GM23338 (cell line): ENCODE measurements around the gene UBL5. TPM values are rescaled to one million over a fixed set of nuclear protein-coding genes. Genes with fewer than 3 reads are reported as not detected.

Experiments used
- ATAC-seq: fragments of 200-7000 bp; cut with Tn5 transposase; 3 replicates; pipeline ENCODE4 v1.9.1; 2020
- DNase-seq: peaks from one replicate; pipeline ENCODE4 v3.0.0-alpha.2; 2015; ENCODE audit warnings: low spot score
- H2AFZ ChIP-seq: fragments of 200-600 bp; sonication (generic); 2 replicates; pipeline ENCODE4 v1.8.0; 2016; ENCODE audit warnings: antibody characterized with exemption, mild to moderate bottlenecking, moderate library complexity
- H3F3A ChIP-seq: fragments of 200-600 bp; sonication (generic); replicated peaks from 2 replicates; pipeline ENCODE4 v1.8.0; 2017; ENCODE audit warnings: antibody characterized with exemption, mixed run types, low read depth
- H3K27ac ChIP-seq: fragments of 200-600 bp; sonication (generic); 2 replicates; pipeline ENCODE4 v1.6.1; 2016; ENCODE audit warnings: low read depth
- H3K27me3 ChIP-seq: fragments of 200-600 bp; sonication (generic); 2 replicates; pipeline ENCODE4 v1.8.0; 2016; ENCODE audit warnings: mild to moderate bottlenecking, mixed run types, moderate library complexity; ENCODE audit not compliant: insufficient read depth
- H3K36me3 ChIP-seq: fragments of 200-600 bp; sonication (generic); 2 replicates; pipeline ENCODE4 v1.8.0; 2016; ENCODE audit warnings: mild to moderate bottlenecking; ENCODE audit not compliant: insufficient read depth
- H3K4me1 ChIP-seq: fragments of 200-600 bp; sonication (generic); 2 replicates; pipeline ENCODE4 v1.8.0; 2016; ENCODE audit warnings: mild to moderate bottlenecking, moderate library complexity; ENCODE audit not compliant: insufficient read depth
- H3K4me2 ChIP-seq: fragments of 200-600 bp; sonication (generic); 2 replicates; pipeline ENCODE4 v1.7.1; 2017; ENCODE audit warnings: mixed run types
- H3K4me3 ChIP-seq: fragments of 200-600 bp; sonication (generic); 2 replicates; pipeline ENCODE4 v1.6.1; 2016; ENCODE audit warnings: mixed run types
- H3K79me2 ChIP-seq: fragments of 200-600 bp; sonication (generic); replicated peaks from 2 replicates; pipeline ENCODE4 v1.8.0; 2017; ENCODE audit warnings: mild to moderate bottlenecking; ENCODE audit not compliant: insufficient read depth
- H3K9me2 ChIP-seq: fragments of 200-600 bp; sonication (generic); 2 replicates; pipeline ENCODE4 v1.8.0; 2017; ENCODE audit not compliant: insufficient read depth
- H4K20me1 ChIP-seq: fragments of 200-600 bp; sonication (generic); replicated peaks from 2 replicates; pipeline ENCODE4 v1.8.0; 2017; ENCODE audit warnings: mild to moderate bottlenecking; ENCODE audit not compliant: insufficient read depth
- H3K27ac Mint-ChIP-seq: 2 replicates; pipeline ENCODE4 v1.8.0; 2020; ENCODE audit warnings: inconsistent platforms, mild to moderate bottlenecking, moderate library complexity, mixed read lengths
- H3K27me3 Mint-ChIP-seq: 3 replicates; pipeline ENCODE4 v1.8.0; 2022; ENCODE audit warnings: low read depth, mild to moderate bottlenecking, moderate library complexity, mixed read lengths, inconsistent platforms; ENCODE audit not compliant: insufficient read depth, poor library complexity
- H3K36me3 Mint-ChIP-seq: 3 replicates; pipeline ENCODE4 v1.8.0; 2021; ENCODE audit warnings: low read depth, mild to moderate bottlenecking, inconsistent platforms, moderate library complexity, mixed read lengths
- H3K4me1 Mint-ChIP-seq: 3 replicates; pipeline ENCODE4 v1.8.0; 2020; ENCODE audit warnings: mild to moderate bottlenecking, inconsistent platforms, mixed read lengths
- H3K4me3 Mint-ChIP-seq: 3 replicates; pipeline ENCODE4 v1.8.0; 2021; ENCODE audit warnings: moderate library complexity, mild to moderate bottlenecking, inconsistent platforms, mixed read lengths
- H3K9me3 Mint-ChIP-seq: 3 replicates; pipeline ENCODE4 v1.8.0; 2020; ENCODE audit warnings: moderate library complexity, mild to moderate bottlenecking, inconsistent platforms, mixed read lengths
- CREB1 ChIP-seq: fragments of 250-450 bp; sonication (Bioruptor Pico); IDR thresholded peaks from 2 replicates; pipeline ENCODE4 v1.5.0; 2020; ENCODE audit warnings: low read depth, mild to moderate bottlenecking, moderate library complexity
- EZH2phosphoT487 ChIP-seq: fragments of 200-600 bp; sonication (generic); IDR thresholded peaks from one replicate; pipeline ENCODE4 v1.8.1; 2018; ENCODE audit warnings: antibody characterized with exemption; ENCODE audit not compliant: unreplicated experiment
- NANOG ChIP-seq: IDR thresholded peaks from 2 replicates; pipeline ENCODE4 v1.6.1; 2016; ENCODE audit warnings: antibody characterized with exemption, borderline replicate concordance
- ZNF331 ChIP-seq: fragments of 250-450 bp; sonication (Bioruptor Pico); IDR thresholded peaks from 2 replicates; pipeline ENCODE4 v1.5.0; 2020; ENCODE audit warnings: low read depth, mild to moderate bottlenecking, moderate library complexity
- polyA plus RNA-seq: library from polyadenylated mRNA; unstranded; fragments of >200 nt; fragmentation: Nextera tagmentation; extraction: Ambion mirVana; gene quantifications from 2 replicates; pipeline ENCODE4 v1.2.1, GENCODE V29; 2016
- total RNA-seq: library from RNA; depleted of rRNA; stranded (reverse); fragments of >200 nt; shearing (Covaris generic); gene quantifications from 2 replicates; pipeline ENCODE4 v1.2.3, GENCODE V29; 2014
- TF ChIP-seq, protein P1 (sequence below): IDR thresholded peaks from 2 replicates; pipeline ENCODE4 v1.6.1; 2016; ENCODE audit warnings: antibody characterized with exemption
- TF ChIP-seq, protein P2 (sequence below): fragments of 250-450 bp; sonication (Bioruptor Pico); IDR thresholded peaks from 2 replicates; pipeline ENCODE4 v1.5.0; 2020; ENCODE audit warnings: mild to moderate bottlenecking, moderate library complexity
- TF ChIP-seq, protein P3 (sequence below): IDR thresholded peaks from one replicate; pipeline ENCODE4 v1.6.1; 2018; ENCODE audit warnings: antibody characterized with exemption; ENCODE audit not compliant: unreplicated experiment

The UBL5 gene
- total and polyA plus RNA-seq, 2 experiments from 2014 or later, result 304 to 1,371 TPM

DNA sequence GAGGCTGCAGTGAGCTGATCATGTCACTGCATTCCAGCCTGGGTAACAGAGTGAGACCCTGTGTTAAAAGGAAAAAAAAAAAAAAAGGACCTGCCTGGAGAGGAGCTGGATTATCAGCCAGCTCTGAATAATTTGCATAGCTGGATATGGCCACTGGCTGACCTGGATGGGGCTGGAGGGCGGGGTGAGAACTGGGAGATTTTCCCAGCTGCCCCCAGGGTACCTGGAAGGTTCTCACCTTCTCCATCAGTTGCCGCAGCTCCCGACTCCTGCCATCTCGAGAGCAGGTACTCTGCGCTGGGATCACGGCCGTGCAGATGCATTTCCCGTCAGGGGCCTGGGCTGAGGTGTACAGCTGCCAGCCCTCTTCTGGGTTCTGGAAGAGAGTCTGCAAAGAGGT lies 32.7 kb downstream of the UBL5 start:
- DNase-seq (no peak), ATAC-seq (no peak)
- Histone ChIP-seq H3K4me3 (no peak overlapping the region), H2AFZ (no peak overlapping the region), H3K79me2 (no peaks in the 10 kb centered on the region; the same call in 1 of the 2 replicates), H3K9me2 (no peaks in the 10 kb centered on the region), H4K20me1 (peaks cover 12% of the 10 kb centered on the region; the same call in 1 of the 2 replicates), H3K27ac (no peak overlapping the region), H3K36me3 (no peaks in the 10 kb centered on the region; the same call in 1 of the 2 replicates), H3F3A (no peaks in the 10 kb centered on the region), H3K4me1 (0 out of 2 replicates have a peak, but pooled peaks cover 4% of the 10 kb centered on the region), H3K4me2 (no peak overlapping the region), H3K27me3 (no peaks in the 10 kb centered on the region)
- H3K27me3 Mint-ChIP-seq, result peaks cover 17% of the 10 kb centered on the region
- H3K4me1 Mint-ChIP-seq, result no peaks in the 10 kb centered on the region; the same call in 2 of the 3 replicates
- no peak overlapping the region for H3K27ac Mint-ChIP-seq
- no peaks in the 10 kb centered on the region for H3K9me3 Mint-ChIP-seq
- no peak for TF ChIP-seq ZNF331 (CRISPR knock-in tag)
- TF ChIP-seq, protein P1, sequence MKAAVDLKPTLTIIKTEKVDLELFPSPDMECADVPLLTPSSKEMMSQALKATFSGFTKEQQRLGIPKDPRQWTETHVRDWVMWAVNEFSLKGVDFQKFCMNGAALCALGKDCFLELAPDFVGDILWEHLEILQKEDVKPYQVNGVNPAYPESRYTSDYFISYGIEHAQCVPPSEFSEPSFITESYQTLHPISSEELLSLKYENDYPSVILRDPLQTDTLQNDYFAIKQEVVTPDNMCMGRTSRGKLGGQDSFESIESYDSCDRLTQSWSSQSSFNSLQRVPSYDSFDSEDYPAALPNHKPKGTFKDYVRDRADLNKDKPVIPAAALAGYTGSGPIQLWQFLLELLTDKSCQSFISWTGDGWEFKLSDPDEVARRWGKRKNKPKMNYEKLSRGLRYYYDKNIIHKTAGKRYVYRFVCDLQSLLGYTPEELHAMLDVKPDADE, result no peak
- TF ChIP-seq, protein P2, sequence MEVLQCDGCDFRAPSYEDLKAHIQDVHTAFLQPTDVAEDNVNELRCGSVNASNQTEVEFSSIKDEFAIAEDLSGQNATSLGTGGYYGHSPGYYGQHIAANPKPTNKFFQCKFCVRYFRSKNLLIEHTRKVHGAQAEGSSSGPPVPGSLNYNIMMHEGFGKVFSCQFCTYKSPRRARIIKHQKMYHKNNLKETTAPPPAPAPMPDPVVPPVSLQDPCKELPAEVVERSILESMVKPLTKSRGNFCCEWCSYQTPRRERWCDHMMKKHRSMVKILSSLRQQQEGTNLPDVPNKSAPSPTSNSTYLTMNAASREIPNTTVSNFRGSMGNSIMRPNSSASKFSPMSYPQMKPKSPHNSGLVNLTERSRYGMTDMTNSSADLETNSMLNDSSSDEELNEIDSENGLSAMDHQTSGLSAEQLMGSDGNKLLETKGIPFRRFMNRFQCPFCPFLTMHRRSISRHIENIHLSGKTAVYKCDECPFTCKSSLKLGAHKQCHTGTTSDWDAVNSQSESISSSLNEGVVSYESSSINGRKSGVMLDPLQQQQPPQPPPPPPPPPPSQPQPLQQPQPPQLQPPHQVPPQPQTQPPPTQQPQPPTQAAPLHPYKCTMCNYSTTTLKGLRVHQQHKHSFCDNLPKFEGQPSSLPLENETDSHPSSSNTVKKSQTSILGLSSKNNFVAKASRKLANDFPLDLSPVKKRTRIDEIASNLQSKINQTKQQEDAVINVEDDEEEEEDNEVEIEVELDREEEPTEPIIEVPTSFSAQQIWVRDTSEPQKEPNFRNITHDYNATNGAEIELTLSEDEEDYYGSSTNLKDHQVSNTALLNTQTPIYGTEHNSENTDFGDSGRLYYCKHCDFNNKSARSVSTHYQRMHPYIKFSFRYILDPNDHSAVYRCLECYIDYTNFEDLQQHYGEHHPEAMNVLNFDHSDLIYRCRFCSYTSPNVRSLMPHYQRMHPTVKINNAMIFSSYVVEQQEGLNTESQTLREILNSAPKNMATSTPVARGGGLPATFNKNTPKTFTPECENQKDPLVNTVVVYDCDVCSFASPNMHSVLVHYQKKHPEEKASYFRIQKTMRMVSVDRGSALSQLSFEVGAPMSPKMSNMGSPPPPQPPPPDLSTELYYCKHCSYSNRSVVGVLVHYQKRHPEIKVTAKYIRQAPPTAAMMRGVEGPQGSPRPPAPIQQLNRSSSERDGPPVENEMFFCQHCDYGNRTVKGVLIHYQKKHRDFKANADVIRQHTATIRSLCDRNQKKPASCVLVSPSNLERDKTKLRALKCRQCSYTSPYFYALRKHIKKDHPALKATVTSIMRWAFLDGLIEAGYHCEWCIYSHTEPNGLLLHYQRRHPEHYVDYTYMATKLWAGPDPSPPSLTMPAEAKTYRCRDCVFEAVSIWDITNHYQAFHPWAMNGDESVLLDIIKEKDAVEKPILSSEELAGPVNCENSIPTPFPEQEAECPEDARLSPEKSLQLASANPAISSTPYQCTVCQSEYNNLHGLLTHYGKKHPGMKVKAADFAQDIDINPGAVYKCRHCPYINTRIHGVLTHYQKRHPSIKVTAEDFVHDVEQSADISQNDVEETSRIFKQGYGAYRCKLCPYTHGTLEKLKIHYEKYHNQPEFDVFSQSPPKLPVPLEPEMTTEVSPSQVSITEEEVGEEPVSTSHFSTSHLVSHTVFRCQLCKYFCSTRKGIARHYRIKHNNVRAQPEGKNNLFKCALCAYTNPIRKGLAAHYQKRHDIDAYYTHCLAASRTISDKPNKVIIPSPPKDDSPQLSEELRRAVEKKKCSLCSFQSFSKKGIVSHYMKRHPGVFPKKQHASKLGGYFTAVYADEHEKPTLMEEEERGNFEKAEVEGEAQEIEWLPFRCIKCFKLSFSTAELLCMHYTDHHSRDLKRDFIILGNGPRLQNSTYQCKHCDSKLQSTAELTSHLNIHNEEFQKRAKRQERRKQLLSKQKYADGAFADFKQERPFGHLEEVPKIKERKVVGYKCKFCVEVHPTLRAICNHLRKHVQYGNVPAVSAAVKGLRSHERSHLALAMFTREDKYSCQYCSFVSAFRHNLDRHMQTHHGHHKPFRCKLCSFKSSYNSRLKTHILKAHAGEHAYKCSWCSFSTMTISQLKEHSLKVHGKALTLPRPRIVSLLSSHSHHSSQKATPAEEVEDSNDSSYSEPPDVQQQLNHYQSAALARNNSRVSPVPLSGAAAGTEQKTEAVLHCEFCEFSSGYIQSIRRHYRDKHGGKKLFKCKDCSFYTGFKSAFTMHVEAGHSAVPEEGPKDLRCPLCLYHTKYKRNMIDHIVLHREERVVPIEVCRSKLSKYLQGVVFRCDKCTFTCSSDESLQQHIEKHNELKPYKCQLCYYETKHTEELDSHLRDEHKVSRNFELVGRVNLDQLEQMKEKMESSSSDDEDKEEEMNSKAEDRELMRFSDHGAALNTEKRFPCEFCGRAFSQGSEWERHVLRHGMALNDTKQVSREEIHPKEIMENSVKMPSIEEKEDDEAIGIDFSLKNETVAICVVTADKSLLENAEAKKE, result no peak
- H3K36me3 Mint-ChIP-seq, result peaks cover 33% of the 10 kb centered on the region; the same call in 2 of the 3 replicates
- no peak overlapping the region for H3K4me3 Mint-ChIP-seq

DNA sequence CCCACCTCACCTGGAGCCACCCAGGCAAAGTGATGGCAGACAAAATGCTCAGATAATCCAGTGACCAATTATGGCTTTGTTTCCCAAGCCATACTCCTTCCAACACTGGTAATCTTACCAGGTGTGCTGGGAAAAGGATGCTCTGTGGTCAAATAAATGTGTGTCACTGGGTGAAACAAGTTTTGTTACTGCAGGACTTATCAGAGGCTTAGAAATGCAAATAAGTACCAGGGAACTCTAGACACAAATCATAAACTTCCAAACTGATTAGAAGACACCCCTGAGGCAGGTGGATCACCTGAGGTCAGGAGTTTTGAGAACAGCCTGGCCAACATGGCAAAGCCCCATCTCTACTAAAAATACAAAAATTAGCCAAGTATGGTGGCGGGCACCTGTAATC lies 33.8 kb downstream of the UBL5 start:
- H3K36me3 ChIP-seq, result no peaks in the 10 kb centered on the region; the same call in 1 of the 2 replicates
- TF ChIP-seq, protein P3, sequence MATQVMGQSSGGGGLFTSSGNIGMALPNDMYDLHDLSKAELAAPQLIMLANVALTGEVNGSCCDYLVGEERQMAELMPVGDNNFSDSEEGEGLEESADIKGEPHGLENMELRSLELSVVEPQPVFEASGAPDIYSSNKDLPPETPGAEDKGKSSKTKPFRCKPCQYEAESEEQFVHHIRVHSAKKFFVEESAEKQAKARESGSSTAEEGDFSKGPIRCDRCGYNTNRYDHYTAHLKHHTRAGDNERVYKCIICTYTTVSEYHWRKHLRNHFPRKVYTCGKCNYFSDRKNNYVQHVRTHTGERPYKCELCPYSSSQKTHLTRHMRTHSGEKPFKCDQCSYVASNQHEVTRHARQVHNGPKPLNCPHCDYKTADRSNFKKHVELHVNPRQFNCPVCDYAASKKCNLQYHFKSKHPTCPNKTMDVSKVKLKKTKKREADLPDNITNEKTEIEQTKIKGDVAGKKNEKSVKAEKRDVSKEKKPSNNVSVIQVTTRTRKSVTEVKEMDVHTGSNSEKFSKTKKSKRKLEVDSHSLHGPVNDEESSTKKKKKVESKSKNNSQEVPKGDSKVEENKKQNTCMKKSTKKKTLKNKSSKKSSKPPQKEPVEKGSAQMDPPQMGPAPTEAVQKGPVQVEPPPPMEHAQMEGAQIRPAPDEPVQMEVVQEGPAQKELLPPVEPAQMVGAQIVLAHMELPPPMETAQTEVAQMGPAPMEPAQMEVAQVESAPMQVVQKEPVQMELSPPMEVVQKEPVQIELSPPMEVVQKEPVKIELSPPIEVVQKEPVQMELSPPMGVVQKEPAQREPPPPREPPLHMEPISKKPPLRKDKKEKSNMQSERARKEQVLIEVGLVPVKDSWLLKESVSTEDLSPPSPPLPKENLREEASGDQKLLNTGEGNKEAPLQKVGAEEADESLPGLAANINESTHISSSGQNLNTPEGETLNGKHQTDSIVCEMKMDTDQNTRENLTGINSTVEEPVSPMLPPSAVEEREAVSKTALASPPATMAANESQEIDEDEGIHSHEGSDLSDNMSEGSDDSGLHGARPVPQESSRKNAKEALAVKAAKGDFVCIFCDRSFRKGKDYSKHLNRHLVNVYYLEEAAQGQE, result no peak
- TF ChIP-seq ZNF331 (CRISPR knock-in tag), result no peak
- no peak for TF ChIP-seq CREB1 (CRISPR knock-in tag)
- TF ChIP-seq EZH2phosphoT487, result no peak
- TF ChIP-seq, protein P1, result no peak
- TF ChIP-seq NANOG, result no peak

More for the DNA sequence above, 33.8 kb downstream of the UBL5 start:
- H4K20me1 ChIP-seq, result peaks cover 9% of the 10 kb centered on the region; the same call in 1 of the 2 replicates
- DNase-seq (no peak), ATAC-seq (no peak)
- H3K27ac Mint-ChIP-seq, result no peak overlapping the region
- H3K4me1 Mint-ChIP-seq, result peaks cover 5% of the 10 kb centered on the region; the same call in 2 of the 3 replicates
- H3K4me1 ChIP-seq, result peaks cover 11% of the 10 kb centered on the region; the same call in 1 of the 2 replicates
- H3K27me3 Mint-ChIP-seq, result peaks cover 16% of the 10 kb centered on the region
- no peak overlapping the region for H3K27ac ChIP-seq
- H3K36me3 Mint-ChIP-seq, result peaks cover 26% of the 10 kb centered on the region; the same call in 2 of the 3 replicates
- H3K4me3 Mint-ChIP-seq, result no peak overlapping the region
- no peaks in the 10 kb centered on the region; the same call in 1 of the 2 replicates for H3K79me2 ChIP-seq
- no peak overlapping the region for H2AFZ ChIP-seq
- H3K9me2 ChIP-seq, result no peaks in the 10 kb centered on the region
- no peaks in the 10 kb centered on the region for H3K9me3 Mint-ChIP-seq
- no peak overlapping the region for H3K4me3 ChIP-seq
- H3K27me3 ChIP-seq, result no peaks in the 10 kb centered on the region
- H3F3A ChIP-seq, result 0 out of 2 replicates have a peak, but pooled peaks cover 3% of the 10 kb centered on the region
- H3K4me2 ChIP-seq, result no peak overlapping the region
